GM12865 (cell line): Measurements from ENCODE around the gene DBNDD2.

Experiments used
- DNase-seq: peaks from one replicate; pipeline ENCODE4 v3.0.0; 2010; ENCODE audit warnings: low read depth
- H3K4me3 ChIP-seq: 2 replicates; pipeline ENCODE4 v1.5.1; 2011; ENCODE audit warnings: mild to moderate bottlenecking, low read depth, low read length, control low read depth
- TF ChIP-seq, protein P1 (sequence below): IDR thresholded peaks from 2 replicates; pipeline ENCODE4 v1.5.1; 2011; ENCODE audit warnings: low read length, control low read depth, low read depth, inconsistent platforms; ENCODE audit not compliant: insufficient read depth; ENCODE audit errors: missing control alignments

DBNDD2 gene

DNA sequence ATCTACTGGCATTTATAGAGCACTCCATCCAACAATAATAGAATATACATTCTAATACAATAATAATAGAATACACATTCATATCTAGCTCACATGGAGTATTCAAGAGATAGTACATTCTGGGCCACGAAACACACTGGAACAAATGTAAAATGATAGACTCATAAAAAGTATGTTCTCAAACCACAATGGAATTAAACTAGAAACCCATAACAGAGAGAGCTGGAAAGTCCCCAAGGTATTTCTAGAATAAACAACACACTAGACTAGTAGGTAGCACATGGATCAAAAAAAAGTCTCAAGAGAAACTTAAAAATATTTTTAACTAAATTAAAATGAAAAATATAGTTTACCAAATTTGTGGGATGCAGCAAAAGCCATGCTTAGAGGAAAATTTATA, 20.8 kb upstream of the DBNDD2 start:
- no peak for DNase-seq
- TF ChIP-seq, protein P1, sequence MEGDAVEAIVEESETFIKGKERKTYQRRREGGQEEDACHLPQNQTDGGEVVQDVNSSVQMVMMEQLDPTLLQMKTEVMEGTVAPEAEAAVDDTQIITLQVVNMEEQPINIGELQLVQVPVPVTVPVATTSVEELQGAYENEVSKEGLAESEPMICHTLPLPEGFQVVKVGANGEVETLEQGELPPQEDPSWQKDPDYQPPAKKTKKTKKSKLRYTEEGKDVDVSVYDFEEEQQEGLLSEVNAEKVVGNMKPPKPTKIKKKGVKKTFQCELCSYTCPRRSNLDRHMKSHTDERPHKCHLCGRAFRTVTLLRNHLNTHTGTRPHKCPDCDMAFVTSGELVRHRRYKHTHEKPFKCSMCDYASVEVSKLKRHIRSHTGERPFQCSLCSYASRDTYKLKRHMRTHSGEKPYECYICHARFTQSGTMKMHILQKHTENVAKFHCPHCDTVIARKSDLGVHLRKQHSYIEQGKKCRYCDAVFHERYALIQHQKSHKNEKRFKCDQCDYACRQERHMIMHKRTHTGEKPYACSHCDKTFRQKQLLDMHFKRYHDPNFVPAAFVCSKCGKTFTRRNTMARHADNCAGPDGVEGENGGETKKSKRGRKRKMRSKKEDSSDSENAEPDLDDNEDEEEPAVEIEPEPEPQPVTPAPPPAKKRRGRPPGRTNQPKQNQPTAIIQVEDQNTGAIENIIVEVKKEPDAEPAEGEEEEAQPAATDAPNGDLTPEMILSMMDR, result no peak
- H3K4me3 ChIP-seq, result no peak overlapping the region

DNA sequence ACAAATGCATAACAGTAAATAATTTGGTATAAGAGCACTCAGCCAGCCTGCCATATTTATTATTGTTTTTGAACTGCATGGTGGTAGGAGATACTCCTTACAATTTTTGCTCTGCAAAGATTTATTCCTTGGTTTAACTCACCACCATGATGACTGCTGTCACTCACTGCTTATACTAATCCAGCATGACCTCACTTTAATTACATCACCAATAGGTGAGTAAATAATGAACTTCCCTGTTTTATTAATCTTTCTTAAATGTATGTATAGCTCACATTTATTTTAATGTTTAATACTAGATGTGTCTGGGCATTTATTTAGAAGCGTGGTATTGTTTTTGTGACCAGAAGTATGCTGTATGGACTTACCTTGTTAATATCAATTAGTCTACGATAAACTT, 17.2 kb upstream of the DBNDD2 start:
- H3K4me3 ChIP-seq, result no peak overlapping the region
- DNase-seq, result no peak
- TF ChIP-seq, protein P1, result no peak

DNA sequence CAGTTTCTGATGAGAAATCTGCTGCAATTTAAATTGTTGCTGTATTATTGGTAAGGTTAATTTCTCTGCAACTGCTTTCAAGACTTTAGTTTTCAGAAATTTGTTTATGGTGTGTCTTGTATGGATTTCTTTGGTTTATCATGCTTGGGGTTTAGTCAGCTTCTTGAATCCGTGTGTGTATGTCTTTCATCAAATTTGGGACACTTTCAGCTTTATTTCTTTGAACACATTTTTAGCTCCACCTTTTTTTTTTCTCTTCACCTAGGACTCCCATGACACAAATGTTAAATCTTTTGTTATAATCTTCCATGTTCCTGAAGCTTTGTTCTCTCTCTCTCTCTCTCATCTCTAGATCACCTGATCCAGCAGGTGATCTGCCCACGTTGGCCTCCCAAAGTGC, 16.5 kb upstream of the DBNDD2 start:
- no peak overlapping the region for H3K4me3 ChIP-seq
- no peak for DNase-seq
- TF ChIP-seq, protein P1, result no peak

DNA sequence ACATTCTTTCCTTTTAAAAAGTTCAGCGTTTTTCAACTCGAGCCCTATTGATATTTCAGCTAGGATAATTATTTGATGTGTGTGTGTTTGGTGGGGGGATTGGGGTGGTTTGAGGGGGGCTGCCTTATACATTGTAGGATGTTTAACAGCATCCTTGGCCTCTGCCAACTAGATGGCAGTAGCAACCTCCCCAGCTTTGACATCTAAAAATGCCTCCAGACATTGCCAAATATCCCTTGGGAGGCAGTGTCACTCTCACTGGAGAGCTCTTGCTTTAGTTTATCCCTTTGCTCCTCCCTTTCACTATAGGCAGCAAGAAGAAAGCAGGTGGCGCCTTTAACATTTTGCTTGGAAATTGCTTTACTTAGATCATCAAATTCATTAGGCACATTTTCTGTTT, 15.4 kb upstream of the DBNDD2 start:
- TF ChIP-seq, protein P1, result no peak
- H3K4me3 ChIP-seq, result no peak overlapping the region
- no peak for DNase-seq

DNA sequence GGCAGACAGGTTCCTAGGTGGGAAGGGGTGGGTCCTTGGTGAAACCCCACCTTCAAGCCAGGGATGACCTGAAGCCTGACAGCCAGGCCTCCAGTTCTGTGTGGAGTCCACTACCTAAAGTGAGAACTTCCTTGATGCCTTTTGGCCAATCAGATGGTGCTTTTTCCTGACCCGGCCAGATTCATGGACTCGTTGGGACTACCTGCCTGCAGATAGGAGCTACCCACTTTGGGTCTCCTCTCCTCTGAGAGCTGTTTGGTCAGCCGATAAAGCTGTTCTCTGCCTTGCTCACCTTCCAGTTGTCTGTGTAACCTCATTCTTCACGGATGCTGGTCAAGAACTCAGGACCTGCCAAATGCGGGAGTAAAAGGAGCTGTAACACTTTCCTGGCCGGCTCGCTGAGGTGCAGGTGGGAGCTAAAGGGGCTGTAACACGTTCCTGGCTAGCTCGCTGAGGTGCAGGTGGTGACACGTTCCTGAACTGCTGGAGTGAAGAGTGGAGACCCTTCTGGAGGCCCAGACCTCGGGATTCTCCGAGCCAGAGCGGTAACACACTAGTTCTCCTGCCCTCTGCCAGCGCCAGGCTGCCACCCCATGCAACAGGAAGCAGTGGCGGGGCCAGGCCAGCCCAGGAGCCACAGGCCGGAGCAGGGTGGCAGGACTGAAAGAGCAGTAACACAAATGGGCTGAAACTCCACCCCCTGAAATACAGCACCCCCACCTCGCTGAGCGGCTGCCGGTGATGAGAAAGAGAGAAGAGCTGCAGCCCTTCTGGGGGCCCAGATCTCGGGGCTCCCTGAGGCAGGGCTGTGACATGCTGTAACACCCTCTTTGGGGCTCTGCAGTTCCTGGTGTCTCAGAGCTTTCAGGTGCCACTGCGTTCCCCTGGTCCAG, 13.6 kb upstream of the DBNDD2 start:
- H3K4me3 ChIP-seq, result no peak overlapping the region
- TF ChIP-seq, protein P1, result no peak
- DNase-seq, result no peak

DNA sequence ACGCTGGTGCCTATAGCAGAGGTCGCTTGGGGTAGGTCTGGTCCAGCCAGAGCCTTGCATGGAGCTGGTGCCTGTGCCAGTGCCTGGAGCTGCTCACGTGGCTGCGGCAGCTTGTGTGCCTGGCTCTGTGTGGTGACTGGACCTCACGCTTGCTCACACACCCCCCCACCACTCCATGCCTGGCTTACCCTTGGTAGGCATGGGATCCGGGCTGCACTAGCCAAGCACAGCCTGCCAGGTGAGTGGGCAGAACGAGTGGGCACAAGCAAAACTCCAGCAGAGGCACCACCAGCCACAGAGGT, 13.0 kb upstream of the DBNDD2 start:
- TF ChIP-seq, protein P1, result no peak
- DNase-seq, result no peak
- no peak overlapping the region for H3K4me3 ChIP-seq

DNA sequence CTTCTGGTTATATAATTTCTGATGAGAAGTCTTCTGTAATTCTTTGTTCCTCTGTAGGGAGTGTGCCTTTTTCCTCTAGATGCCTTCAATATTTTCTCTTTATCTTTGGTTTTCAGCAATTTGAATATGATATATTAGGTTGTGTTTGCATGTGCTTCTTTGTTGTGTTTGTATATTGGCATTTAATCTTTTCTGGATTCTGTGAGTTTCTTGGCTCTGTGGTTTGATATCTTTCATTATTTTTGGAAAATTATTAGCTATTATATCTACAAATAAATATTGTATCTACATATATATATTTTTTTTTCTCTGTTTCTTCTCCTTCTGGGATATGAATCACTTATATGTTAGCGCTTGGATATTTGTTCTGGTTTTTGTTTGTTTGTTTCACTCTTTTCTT, 9.1 kb upstream of the DBNDD2 start:
- no peak for DNase-seq
- no peak overlapping the region for H3K4me3 ChIP-seq
- TF ChIP-seq, protein P1, result no peak
